ACHN (cell line): Measurements from ENCODE around the gene PGAP1.

Source experiments
- DNase-seq: peaks from one replicate; pipeline ENCODE4 v3.0.0-alpha.2; 2015
- in situ Hi-C: cut with HindIII; loops from 2 replicates; pipeline ENCODE4 v1.10.0; 2017; ENCODE audit warnings: low sequenced_read_pairs, low pct_ligation_motif_present, low pct_unique_long_range_greater_than_20kb

The PGAP1 gene

DNA sequence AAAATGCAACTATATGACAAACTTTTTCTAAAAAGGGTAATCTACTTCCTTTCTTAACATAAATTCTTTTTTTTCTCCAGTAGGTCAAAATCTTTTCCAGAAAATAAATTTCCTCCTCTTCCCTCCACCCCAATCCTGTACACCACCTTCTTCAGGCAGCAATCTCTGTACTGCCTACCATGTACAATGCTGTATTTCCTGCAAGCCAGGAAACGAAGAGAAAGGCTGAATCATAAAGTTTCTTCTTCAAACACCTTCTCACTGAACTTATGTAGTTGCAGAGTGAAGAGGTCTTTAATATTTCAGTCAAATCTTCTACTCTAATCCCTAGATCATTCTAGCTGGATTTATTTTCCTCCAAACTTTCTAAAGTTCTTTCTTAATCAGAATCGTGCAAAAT lies 99.2 kb downstream of the PGAP1 start:
- in situ Hi-C loops, result no loop called here
- DNase-seq, result no peak

- peak; percentile 75 for DNase-seq
These were observed 102.6 kb downstream of the PGAP1 start for GRCh38 chr2:196823750-196824522.

DNA sequence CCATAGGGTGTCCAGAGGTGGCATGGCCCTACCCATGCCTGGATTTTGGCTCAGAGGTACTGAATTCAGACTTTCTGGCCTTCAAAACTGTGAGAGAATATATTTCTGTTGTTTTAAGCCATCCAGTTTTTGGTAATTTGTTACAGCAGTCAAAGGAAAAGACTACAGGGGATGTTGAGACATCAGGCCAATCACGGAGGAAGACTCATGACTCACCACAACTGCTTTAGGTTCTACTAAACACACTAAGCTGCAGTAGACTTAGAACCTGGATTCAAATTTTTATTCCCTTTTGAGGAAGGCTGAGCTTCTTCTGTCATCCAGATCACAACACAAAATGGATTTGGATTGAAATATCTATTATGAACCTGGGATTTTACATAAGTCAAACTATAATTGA lies 105.3 kb downstream of the PGAP1 start:
- in situ Hi-C loops, result no loop called here
- no peak for DNase-seq

More at GRCh38 chr2:196823750-196824522, 102.6 kb downstream of the PGAP1 start:
- in situ Hi-C loops, result no loop called here

DNA sequence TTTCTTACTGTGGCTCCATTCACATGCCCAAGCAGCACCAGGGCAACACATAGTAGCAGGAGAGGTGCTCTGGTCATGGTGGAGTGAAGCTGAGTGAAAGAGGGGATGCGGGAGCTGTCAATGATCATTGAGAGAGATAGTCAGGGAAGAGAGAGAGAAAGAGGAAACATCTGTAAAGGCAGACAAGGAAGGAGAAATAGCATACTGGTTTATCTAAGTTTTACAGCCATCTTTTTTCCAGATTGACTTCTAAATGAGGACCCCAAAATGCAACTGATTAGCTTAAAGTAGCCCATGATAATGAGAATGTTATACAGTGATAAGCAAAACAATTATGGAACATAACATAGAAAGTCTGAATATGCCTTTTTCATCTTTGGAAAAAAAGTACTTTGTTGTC lies 117.2 kb downstream of the PGAP1 start, which contains the start of gene C2orf66:
Gene C2orf66 (minus strand): TSS at position 96 of the 400 bp plus-strand sequence. CDS start 19 bp downstream, at position 77.
- in situ Hi-C loops, result no loop called here
- DNase-seq, result no peak

GRCh38 chr2:196808083-196808665 lies 118.3 kb downstream of the PGAP1 start:
- in situ Hi-C loops, result no loop called here
- DNase-seq, result no peak

DNA sequence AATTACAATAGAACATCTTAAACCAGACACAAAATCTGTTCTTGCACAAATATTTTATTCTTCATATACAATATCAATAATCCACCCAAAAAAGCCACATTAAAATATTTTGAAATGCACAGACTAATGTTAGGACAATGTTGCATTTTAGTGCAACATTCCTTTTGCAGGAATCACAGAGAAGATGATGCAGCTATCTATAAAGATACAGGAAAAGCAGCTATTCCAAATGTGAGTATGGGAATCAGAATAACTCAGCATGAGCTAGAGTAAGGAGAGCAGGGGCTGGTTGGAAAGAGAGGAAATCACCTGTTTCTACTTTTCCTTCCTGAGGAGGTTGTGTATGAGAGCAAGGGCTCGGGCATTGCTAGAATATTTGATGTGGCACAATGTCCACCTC lies 122.1 kb downstream of the PGAP1 start:
- no peak for DNase-seq
- in situ Hi-C loops, result no loop called here

DNA sequence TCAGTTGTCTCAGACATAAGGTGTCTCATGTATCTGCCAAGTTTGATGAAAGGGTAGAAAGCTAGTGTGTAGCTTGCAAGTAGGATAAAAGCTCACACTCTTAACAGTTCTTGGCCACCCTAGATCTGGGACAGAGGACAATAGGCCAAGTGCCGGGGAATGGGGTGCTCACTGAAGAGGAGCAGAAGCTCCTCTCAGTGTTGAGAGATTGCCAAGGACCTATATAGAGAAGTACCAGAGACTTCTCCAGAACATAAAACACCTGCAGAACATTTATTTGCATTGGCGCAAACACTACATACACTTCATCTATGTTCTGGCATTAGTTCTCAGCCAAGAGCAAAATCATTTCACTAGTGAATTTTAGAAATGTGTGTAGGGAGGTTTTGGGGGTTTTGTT lies 124.1 kb downstream of the PGAP1 start:
- in situ Hi-C loops, result no loop called here
- no peak for DNase-seq

DNA sequence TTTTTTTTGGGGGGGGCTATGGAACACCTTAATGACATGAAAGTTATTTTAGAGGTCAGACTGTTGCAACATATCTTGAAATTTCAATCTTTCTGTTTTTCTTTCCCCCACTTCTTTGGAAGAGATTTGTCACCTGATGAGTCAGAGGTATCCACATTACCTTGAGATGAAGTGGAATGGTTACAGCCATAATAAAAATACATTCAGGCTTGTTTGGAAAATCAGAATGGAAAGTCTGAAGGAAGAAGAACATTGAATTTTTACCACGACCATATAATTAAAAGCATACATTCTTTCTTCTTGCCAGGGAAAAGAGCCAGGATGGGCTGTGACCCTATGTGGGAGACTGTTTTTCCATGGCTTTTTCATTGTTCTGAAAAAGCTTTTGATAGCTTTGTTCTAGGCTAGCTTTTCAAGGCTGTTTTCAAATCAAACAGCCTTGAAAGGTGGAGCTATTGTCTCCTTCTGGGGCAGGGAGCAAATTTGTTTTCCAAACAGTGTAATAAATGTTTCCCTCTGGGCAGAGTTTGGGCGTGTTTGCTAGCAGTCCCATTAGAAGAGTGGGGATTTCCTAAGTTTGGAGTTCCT lies 124.7 kb downstream of the PGAP1 start:
- DNase-seq, result no peak
- in situ Hi-C loops, result no loop called here

DNA sequence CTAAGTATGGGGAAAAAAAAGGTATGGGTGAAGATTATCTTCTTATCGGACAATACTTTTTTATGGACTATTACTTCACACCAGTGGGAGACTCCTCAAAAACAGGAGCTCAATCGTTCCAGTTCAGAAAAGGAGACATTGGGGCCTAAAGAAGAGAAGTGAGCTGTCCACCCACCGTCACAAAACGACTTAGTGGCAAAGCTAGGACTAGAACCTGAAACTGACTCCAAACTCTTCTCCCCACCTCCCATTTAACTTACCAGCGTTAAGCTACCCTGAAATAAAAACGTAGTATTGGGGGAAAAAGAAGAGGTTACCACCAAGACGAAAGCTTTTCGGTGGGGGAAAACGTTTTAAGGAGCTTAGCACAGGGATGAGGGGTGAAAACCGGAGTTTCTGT lies 127.5 kb downstream of the PGAP1 start:
- in situ Hi-C loops, result no loop called here
- DNase-seq, result no peak

- no peak for DNase-seq
- in situ Hi-C loops, result no loop called here
These were observed 133.6 kb downstream of the PGAP1 start for GRCh38 chr2:196792865-196793264.

DNA sequence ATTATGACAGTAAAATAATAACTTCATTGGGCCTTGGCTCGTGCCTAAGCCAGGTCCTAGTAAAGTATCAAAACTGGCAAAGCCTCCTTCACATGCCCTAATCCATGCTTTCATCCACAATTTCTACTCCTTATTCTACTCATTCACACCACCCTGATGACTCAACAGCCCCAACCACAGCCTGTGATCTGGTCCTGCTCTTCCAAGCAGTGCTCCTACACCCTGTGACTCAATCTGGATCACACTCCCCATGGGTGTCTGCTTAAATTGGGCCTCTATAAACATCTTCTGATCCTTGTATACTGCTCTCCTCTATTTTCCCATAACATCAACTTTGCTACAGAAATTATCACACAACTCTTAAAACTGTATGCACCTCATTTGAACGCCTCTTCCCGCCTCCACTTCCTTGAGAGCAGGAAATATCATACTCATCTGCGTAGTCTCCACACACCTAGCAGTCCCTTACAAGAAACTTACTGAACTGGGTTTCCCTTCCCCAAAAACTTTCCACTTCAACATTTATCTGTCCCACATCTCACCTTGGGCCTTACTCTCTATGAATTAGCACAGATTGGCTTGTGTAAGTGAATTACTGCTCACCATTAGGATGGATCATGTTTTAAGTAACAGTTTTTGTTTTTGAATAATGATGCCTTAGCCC lies 142.9 kb downstream of the PGAP1 start:
- in situ Hi-C loops, result no loop called here
- DNase-seq, result peak; percentile 55
